Measurements from ENCODE around the gene PLXNA3.

PLXNA3 gene

DNA sequence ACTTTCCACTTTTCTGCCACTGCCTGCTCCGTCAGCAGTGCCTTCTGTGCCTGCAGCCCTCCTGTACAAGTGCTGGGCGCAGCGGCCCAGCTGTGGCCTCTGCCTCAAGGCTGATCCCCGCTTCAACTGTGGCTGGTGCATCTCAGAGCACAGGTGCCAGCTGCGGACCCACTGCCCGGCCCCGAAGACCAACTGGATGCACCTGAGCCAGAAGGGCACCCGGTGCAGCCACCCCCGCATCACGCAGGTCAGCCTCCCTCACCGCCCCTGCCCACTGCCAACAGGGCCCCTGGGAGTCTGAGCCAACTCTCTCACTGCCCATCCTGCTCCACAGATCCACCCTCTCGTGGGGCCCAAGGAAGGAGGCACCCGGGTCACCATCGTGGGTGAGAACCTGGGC, 7.5 kb downstream of the PLXNA3 start:
- no peak overlapping the region for H3K4me3 ChIP-seq (ENCODE audit: low read depth, low read length)
- no peak for DNase-seq (ENCODE audit: low read depth)
- TF ChIP-seq, protein P1, sequence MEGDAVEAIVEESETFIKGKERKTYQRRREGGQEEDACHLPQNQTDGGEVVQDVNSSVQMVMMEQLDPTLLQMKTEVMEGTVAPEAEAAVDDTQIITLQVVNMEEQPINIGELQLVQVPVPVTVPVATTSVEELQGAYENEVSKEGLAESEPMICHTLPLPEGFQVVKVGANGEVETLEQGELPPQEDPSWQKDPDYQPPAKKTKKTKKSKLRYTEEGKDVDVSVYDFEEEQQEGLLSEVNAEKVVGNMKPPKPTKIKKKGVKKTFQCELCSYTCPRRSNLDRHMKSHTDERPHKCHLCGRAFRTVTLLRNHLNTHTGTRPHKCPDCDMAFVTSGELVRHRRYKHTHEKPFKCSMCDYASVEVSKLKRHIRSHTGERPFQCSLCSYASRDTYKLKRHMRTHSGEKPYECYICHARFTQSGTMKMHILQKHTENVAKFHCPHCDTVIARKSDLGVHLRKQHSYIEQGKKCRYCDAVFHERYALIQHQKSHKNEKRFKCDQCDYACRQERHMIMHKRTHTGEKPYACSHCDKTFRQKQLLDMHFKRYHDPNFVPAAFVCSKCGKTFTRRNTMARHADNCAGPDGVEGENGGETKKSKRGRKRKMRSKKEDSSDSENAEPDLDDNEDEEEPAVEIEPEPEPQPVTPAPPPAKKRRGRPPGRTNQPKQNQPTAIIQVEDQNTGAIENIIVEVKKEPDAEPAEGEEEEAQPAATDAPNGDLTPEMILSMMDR (IDR thresholded peaks at IDR 0.05; ENCODE audit: insufficient read depth, low read depth, low read length, missing control alignments), result no peak

DNA sequence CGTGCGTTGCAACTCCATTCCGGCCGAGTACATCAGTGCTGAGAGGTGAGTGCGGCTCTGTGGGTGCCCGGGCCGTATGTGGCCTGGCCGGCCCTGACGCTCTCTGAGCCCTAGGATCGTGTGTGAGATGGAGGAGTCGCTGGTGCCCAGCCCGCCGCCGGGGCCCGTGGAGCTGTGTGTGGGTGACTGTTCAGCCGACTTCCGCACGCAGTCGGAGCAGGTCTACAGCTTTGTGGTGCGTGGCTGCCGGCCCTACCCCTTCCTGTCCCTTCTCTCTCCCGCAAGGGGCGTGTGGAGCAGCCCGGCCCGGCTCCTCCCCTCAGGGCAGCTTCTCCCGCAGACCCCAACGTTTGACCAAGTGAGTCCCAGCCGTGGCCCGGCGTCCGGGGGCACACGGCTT, 8.0 kb downstream of the PLXNA3 start:
- H3K4me3 ChIP-seq (ENCODE audit: low read depth, low read length), result no peak overlapping the region
- no peak for DNase-seq (ENCODE audit: low read depth)
- TF ChIP-seq, protein P1 (IDR thresholded peaks at IDR 0.05; ENCODE audit: insufficient read depth, low read depth, low read length, missing control alignments), result no peak

DNA sequence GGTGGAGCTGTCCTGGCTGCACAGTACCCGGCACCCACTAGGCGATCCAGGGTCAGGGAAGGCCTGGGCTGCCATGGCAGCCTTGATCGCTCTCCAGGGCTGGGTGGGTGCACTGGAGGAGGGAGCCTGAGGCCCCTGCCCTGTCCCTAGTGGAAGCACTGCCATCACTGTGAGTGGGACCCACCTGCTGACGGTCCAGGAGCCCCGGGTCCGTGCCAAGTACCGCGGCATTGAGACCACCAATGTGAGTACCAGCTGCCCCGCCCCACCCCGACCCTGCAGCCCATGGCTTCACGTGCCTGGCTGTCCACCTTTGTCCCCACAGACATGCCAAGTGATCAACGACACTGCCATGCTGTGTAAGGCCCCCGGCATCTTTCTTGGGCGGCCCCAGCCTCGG, 8.8 kb downstream of the PLXNA3 start:
- TF ChIP-seq, protein P1 (IDR thresholded peaks at IDR 0.05; ENCODE audit: insufficient read depth, low read depth, low read length, missing control alignments), result no peak
- no peak for DNase-seq (ENCODE audit: low read depth)
- H3K4me3 ChIP-seq (ENCODE audit: low read depth, low read length), result no peak overlapping the region

DNA sequence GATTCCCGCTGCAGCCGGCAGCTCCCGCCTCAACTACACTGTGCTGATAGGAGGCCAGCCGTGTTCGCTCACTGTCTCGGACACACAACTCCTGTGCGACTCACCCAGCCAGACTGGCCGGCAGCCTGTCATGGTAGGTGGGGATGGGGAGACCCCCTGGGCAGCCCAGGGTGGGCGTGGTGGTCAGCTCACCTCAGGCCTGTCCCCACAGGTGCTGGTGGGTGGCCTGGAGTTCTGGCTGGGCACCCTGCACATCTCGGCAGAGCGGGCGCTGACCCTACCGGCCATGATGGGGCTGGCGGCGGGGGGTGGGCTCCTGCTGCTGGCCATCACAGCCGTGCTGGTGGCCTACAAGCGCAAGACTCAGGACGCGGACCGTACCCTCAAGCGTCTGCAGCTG, 9.5 kb downstream of the PLXNA3 start:
- no peak for DNase-seq (ENCODE audit: low read depth)
- TF ChIP-seq, protein P1 (IDR thresholded peaks at IDR 0.05; ENCODE audit: insufficient read depth, low read depth, low read length, missing control alignments), result no peak
- no peak overlapping the region for H3K4me3 ChIP-seq (ENCODE audit: low read depth, low read length)

DNA sequence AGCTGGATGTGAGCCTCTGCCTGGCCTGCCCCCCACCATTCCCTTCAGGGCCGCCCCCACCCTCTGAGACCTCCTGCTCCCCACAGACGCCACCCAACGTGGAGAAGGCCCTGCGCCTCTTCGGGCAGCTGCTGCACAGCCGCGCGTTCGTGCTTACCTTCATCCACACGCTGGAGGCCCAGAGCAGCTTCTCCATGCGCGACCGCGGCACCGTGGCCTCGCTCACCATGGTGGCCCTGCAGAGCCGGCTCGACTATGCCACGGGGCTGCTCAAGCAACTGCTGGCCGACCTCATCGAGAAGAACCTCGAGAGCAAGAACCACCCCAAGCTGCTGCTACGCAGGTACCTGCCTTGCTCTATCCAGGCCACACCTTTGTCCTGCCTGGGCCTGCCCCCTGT, 10.1 kb downstream of the PLXNA3 start:
- no peak overlapping the region for H3K4me3 ChIP-seq (ENCODE audit: low read depth, low read length)
- no peak for DNase-seq (ENCODE audit: low read depth)
- TF ChIP-seq, protein P1 (IDR thresholded peaks at IDR 0.05; ENCODE audit: insufficient read depth, low read depth, low read length, missing control alignments), result no peak

DNA sequence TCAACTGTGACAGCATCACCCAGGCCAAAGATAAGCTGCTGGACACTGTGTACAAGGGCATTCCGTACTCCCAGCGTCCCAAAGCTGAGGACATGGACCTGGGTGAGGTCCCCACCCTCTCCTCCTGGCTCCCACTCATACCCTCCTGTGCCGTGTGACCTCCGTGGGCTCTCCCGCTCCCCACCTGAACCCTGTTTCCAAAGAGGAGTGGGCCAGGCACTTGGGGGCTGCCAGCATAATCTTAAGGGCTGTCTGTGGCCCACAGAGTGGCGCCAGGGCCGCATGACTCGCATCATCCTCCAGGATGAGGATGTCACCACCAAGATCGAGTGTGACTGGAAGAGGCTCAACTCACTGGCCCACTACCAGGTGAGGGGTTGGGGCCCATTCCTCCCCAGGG, 11.0 kb downstream of the PLXNA3 start:
- DNase-seq (ENCODE audit: low read depth), result no peak
- no peak overlapping the region for H3K4me3 ChIP-seq (ENCODE audit: low read depth, low read length)
- TF ChIP-seq, protein P1 (IDR thresholded peaks at IDR 0.05; ENCODE audit: insufficient read depth, low read depth, low read length, missing control alignments), result no peak

DNA sequence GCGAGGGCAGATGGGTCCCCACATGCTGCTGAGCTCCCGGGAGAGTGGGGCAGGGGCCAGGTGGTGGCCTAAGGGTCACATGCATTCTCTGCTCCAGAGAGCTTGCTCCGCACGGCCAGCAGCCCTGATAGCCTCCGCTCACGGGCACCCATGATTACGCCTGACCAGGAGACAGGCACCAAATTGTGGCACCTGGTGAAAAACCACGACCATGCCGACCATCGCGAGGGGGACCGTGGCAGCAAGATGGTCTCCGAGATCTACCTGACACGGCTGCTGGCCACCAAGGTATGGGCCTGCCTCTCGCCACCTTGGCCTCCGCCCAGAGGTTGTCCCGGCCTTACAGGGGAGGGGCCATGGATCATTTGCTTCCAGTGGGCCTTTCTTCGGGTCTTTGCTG, 11.8 kb downstream of the PLXNA3 start:
- TF ChIP-seq, protein P1 (IDR thresholded peaks at IDR 0.05; ENCODE audit: insufficient read depth, low read depth, low read length, missing control alignments), result no peak
- no peak for DNase-seq (ENCODE audit: low read depth)
- no peak overlapping the region for H3K4me3 ChIP-seq (ENCODE audit: low read depth, low read length)
